SK-N-SH treated with all-trans-retinoic acid at 6 μM for 48 hours (cell line): Measurements from ENCODE around the gene POC1A.

ENCODE experiments used
- ARNTL ChIP-seq: fragments of 450-650 bp; formaldehyde crosslinking; IDR thresholded peaks from 2 replicates; pipeline ENCODE4 v1.5.0; 2020; ENCODE audit warnings: low read depth, mild to moderate bottlenecking, moderate library complexity, borderline replicate concordance
- ZNF8 ChIP-seq: fragments of 450-650 bp; formaldehyde crosslinking; IDR thresholded peaks from 2 replicates; pipeline ENCODE4 v1.5.0; 2020; ENCODE audit warnings: mild to moderate bottlenecking, moderate library complexity

- TF ChIP-seq ARNTL (no peak), ZNF8 (CRISPR knock-in tag) (no peak; the same call in 1 of the 2 replicates)
Measured at GRCh38 chr3:52041118-52041731, 113.0 kb downstream of the POC1A start.
